ENCODE data around the gene RET.

DNA sequence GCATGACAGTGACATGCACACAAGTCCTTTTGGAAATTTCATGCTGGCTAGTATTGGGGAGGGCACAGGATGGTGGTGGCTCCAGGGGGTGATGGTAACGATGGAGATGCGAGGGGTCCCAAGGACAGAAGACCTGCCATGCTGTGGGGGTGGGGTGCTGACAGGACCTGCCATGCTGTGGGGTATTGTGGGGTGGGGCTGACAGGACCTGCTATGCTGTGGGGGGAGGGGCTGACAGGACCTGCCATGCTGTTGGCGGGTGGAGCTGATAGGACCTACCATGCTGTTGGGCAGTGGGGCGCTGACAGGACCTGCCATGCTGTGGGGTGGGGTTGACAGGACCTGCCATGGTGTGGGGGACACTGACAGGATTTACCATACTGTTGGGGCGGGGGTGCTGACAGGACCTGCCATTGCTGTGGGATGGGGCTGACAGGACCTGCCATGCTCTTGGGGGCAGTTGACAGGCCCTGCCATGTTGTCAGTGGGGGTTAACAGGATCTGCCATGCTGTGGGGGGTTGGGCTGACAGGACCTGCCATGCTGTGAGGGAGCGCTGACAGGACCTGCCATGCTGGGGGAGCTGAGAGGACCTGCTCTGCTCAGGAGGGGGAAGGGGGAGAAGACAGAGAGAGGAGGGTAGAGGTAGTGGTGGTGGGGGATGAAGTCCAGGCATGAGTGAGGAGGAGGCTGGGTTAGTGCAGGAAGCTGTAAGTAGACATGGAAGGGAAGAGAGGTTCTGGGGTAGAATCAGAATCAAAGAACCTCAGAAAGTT is 36.2 kb upstream of the RET start:
- TF ChIP-seq POLR2AphosphoS5 (IDR thresholded peaks at IDR 0.05) = no peak
- TF ChIP-seq, protein P1, sequence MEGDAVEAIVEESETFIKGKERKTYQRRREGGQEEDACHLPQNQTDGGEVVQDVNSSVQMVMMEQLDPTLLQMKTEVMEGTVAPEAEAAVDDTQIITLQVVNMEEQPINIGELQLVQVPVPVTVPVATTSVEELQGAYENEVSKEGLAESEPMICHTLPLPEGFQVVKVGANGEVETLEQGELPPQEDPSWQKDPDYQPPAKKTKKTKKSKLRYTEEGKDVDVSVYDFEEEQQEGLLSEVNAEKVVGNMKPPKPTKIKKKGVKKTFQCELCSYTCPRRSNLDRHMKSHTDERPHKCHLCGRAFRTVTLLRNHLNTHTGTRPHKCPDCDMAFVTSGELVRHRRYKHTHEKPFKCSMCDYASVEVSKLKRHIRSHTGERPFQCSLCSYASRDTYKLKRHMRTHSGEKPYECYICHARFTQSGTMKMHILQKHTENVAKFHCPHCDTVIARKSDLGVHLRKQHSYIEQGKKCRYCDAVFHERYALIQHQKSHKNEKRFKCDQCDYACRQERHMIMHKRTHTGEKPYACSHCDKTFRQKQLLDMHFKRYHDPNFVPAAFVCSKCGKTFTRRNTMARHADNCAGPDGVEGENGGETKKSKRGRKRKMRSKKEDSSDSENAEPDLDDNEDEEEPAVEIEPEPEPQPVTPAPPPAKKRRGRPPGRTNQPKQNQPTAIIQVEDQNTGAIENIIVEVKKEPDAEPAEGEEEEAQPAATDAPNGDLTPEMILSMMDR (IDR thresholded peaks at IDR 0.05) = no peak

Data from sigmoid colon (tissue), 4 donors.